Neural progenitor cell (in vitro differentiated cells): ENCODE data around the gene DPY30.

Experiments used
- CTCF ChIP-seq: fragments of 200-600 bp; sonication (generic); IDR thresholded peaks from 2 replicates; pipeline ENCODE4 v1.5.1; 2017; ENCODE audit warnings: antibody characterized with exemption, mild to moderate bottlenecking
- EZH2phosphoT487 ChIP-seq: fragments of 200-600 bp; sonication (generic); IDR thresholded peaks from 2 replicates; pipeline ENCODE4 v1.6.1; 2017; ENCODE audit warnings: antibody characterized with exemption

GRCh38 chr2:32063310-32064020, 23.9 kb upstream of the DPY30 start, which contains the start of gene SPAST:
- TF ChIP-seq CTCF = peak; percentile 40
- TF ChIP-seq EZH2phosphoT487 = no peak
